Measurements from ENCODE around the gene SLC6A19.

Gene SLC6A19

GRCh38 chr5:1255081-1255561, 53.7 kb downstream of the SLC6A19 start:
- Histone ChIP-seq H3K4me1 (ENCODE audit: insufficient read depth, low read length) (no peaks in the 10 kb centered on the region), H3K36me3 (ENCODE audit: insufficient read depth, low read length) (0 out of 2 replicates have a peak, but pooled peaks cover 2% of the 10 kb centered on the region), H3K9me3 (ENCODE audit: insufficient read depth, low read depth, low read length) (no peaks in the 10 kb centered on the region), H3K4me3 (ENCODE audit: low read length) (no peak overlapping the region), H3K27me3 (ENCODE audit: insufficient read depth, low read length) (no peaks in the 10 kb centered on the region), H3K9ac (ENCODE audit: low read depth, low read length) (no peak overlapping the region), H3K27ac (ENCODE audit: low read depth, low read length) (no peak overlapping the region)
- 92% methylated on average over 16 of the region's 16 CpGs for WGBS

- Histone ChIP-seq H3K36me3 (ENCODE audit: insufficient read depth, low read length) (peaks cover 12% of the 10 kb centered on the region; the same call in 1 of the 2 replicates), H3K4me3 (ENCODE audit: low read length) (no peak overlapping the region), H3K27me3 (ENCODE audit: insufficient read depth, low read length) (no peaks in the 10 kb centered on the region), H3K4me1 (ENCODE audit: insufficient read depth, low read length) (no peaks in the 10 kb centered on the region), H3K9ac (ENCODE audit: low read depth, low read length) (no peak overlapping the region), H3K27ac (ENCODE audit: low read depth, low read length) (no peak overlapping the region), H3K9me3 (ENCODE audit: insufficient read depth, low read depth, low read length) (0 out of 2 replicates have a peak, but pooled peaks cover 4% of the 10 kb centered on the region)
- WGBS: 92% methylated on average over 23 of the region's 23 CpGs
These were observed 55.4 kb downstream of the SLC6A19 start for GRCh38 chr5:1256776-1257175.

DNA sequence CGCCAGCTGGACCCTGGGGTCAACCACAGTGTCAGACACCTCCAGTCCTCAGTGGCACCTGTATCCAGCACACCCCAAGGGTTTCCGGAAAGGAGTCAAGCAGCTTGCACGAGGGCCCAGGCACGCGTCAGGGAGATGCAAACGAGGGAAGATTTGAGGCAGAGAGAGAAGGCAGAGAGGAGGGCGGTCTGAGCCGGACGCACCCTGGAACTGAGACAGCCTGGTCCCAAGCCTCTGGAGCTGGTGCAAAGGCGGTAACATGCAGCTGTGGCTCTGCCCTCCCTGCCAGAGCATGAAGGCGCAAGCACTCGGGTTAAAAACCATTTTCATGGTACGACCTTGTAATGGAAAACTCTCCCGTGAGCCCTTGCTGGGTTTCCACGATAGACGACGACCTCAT, 56.0 kb downstream of the SLC6A19 start:
- peaks cover 10% of the 10 kb centered on the region for H3K9me3 ChIP-seq (ENCODE audit: insufficient read depth, low read depth, low read length)
- peaks cover 16% of the 10 kb centered on the region for H3K36me3 ChIP-seq (ENCODE audit: insufficient read depth, low read length)
- WGBS: 91% methylated on average over 17 of the region's 17 CpGs
- no peaks in the 10 kb centered on the region for H3K27me3 ChIP-seq (ENCODE audit: insufficient read depth, low read length)
- H3K4me3 ChIP-seq (ENCODE audit: low read length): no peak overlapping the region
- H3K4me1 ChIP-seq (ENCODE audit: insufficient read depth, low read length): no peaks in the 10 kb centered on the region
- no peak overlapping the region for H3K27ac ChIP-seq (ENCODE audit: low read depth, low read length)
- no peak overlapping the region for H3K9ac ChIP-seq (ENCODE audit: low read depth, low read length)

DNA sequence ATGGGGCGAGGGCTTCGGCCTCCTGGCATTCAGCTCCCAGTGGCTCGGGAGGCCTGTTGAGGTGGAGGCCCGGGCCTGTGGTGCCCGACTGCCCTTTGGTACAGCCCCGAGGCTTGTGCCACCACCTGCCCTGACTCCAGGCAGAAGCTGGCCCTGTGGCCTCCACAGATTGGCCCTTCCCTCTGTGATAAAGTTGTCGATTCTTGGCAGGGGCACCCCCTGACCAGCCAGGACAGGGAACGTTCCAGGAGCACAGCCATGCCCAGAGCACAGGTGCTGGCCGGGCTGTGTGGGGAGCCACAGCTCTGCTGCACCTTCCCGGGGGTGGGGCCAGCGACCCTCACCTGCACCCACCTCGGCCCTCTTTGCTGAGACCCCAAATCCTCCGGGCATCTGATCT, 56.4 kb downstream of the SLC6A19 start:
- Histone ChIP-seq H3K27ac (ENCODE audit: low read depth, low read length) (no peak overlapping the region), H3K9me3 (ENCODE audit: insufficient read depth, low read depth, low read length) (peaks cover 15% of the 10 kb centered on the region), H3K4me1 (ENCODE audit: insufficient read depth, low read length) (no peaks in the 10 kb centered on the region), H3K4me3 (ENCODE audit: low read length) (no peak overlapping the region), H3K36me3 (ENCODE audit: insufficient read depth, low read length) (peaks cover 21% of the 10 kb centered on the region), H3K27me3 (ENCODE audit: insufficient read depth, low read length) (no peaks in the 10 kb centered on the region), H3K9ac (ENCODE audit: low read depth, low read length) (no peak overlapping the region)
- 94% methylated on average over 13 of the region's 13 CpGs for WGBS

DNA sequence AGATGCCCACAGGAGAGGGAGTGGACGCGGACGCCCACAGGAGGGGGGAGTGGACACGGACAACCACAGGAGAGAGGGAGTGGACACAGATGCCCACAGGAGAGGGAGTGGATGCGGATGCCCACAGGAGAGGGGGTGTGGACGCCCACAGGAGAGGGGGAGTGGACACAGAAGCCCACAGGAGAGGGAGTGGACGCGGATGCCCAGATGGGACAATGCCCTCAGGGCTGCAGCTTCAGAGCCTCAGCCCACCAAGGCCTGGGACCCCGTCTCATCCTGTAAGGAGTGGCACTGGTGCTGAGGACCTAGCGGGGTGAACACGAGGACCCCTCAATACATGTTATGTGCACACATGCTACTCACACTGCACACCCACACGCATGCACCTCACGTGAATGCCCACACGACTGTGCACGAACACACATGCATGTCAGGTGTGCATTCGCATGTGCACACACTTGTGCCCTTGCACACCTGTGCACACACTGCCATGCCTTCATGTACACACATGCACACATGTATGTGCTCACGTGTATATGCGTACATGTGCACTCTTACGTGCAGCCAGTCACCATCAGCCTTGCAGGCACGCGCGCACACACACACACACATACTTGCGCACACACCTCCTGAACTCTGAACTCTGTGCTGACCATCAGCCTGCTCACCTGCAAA, 58.5 kb downstream of the SLC6A19 start:
- Histone ChIP-seq H3K36me3 (ENCODE audit: insufficient read depth, low read length) (peaks cover 39% of the 10 kb centered on the region), H3K4me1 (ENCODE audit: insufficient read depth, low read length) (no peaks in the 10 kb centered on the region), H3K9me3 (ENCODE audit: insufficient read depth, low read depth, low read length) (peaks cover 21% of the 10 kb centered on the region), H3K27ac (ENCODE audit: low read depth, low read length) (no peak overlapping the region), H3K27me3 (ENCODE audit: insufficient read depth, low read length) (no peaks in the 10 kb centered on the region), H3K4me3 (ENCODE audit: low read length) (no peak overlapping the region), H3K9ac (ENCODE audit: low read depth, low read length) (no peak overlapping the region)
- WGBS: 95% methylated on average over 23 of the region's 23 CpGs

GRCh38 chr5:1261643-1262042, 60.2 kb downstream of the SLC6A19 start:
- WGBS: 94% methylated on average over 10 of the region's 10 CpGs
- H3K36me3 ChIP-seq (ENCODE audit: insufficient read depth, low read length): peaks cover 48% of the 10 kb centered on the region
- no peak overlapping the region for H3K9ac ChIP-seq (ENCODE audit: low read depth, low read length)
- no peaks in the 10 kb centered on the region for H3K4me1 ChIP-seq (ENCODE audit: insufficient read depth, low read length)
- peaks cover 21% of the 10 kb centered on the region for H3K9me3 ChIP-seq (ENCODE audit: insufficient read depth, low read depth, low read length)
- H3K27ac ChIP-seq (ENCODE audit: low read depth, low read length): no peak overlapping the region
- H3K27me3 ChIP-seq (ENCODE audit: insufficient read depth, low read length): no peaks in the 10 kb centered on the region
- H3K4me3 ChIP-seq (ENCODE audit: low read length): no peak overlapping the region

- Histone ChIP-seq H3K27ac (ENCODE audit: low read depth, low read length) (no peak overlapping the region), H3K36me3 (ENCODE audit: insufficient read depth, low read length) (peaks cover 52% of the 10 kb centered on the region), H3K27me3 (ENCODE audit: insufficient read depth, low read length) (no peaks in the 10 kb centered on the region), H3K4me1 (ENCODE audit: insufficient read depth, low read length) (no peaks in the 10 kb centered on the region), H3K9me3 (ENCODE audit: insufficient read depth, low read depth, low read length) (peaks cover 21% of the 10 kb centered on the region), H3K4me3 (ENCODE audit: low read length) (no peak overlapping the region), H3K9ac (ENCODE audit: low read depth, low read length) (no peak overlapping the region)
- 96% methylated on average over 1 of the region's 1 CpG for WGBS
These were observed 61.0 kb downstream of the SLC6A19 start for GRCh38 chr5:1262381-1262780.

GRCh38 chr5:1264211-1264610, 62.8 kb downstream of the SLC6A19 start:
- H3K27ac ChIP-seq (ENCODE audit: low read depth, low read length): no peak overlapping the region
- H3K9me3 ChIP-seq (ENCODE audit: insufficient read depth, low read depth, low read length): peaks cover 21% of the 10 kb centered on the region
- H3K36me3 ChIP-seq (ENCODE audit: insufficient read depth, low read length): peaks cover 59% of the 10 kb centered on the region
- no peak overlapping the region for H3K4me3 ChIP-seq (ENCODE audit: low read length)
- no peaks in the 10 kb centered on the region for H3K27me3 ChIP-seq (ENCODE audit: insufficient read depth, low read length)
- no peak overlapping the region for H3K9ac ChIP-seq (ENCODE audit: low read depth, low read length)
- H3K4me1 ChIP-seq (ENCODE audit: insufficient read depth, low read length): no peaks in the 10 kb centered on the region
- WGBS: 96% methylated on average over 18 of the region's 18 CpGs

DNA sequence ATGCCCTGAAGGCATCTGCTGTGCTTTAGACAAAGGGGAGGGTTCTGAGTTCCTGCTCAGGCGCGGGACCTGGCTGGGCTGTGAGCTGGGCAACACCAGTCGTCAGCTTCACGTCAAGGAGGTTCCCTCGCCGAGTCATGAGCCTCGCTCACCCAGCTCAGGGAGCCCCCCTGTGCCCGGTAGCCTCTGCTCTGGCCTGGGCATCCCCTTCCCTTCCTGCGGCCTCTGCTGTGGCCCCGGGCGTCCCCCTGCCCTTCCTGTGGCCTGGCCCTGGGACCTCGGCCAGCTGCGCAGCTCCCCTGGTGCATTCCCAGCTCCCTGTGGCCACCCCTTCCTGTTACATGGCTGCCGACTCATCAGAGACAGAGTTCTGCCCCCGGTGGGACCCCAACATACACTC, 63.6 kb downstream of the SLC6A19 start:
- Histone ChIP-seq H3K27me3 (ENCODE audit: insufficient read depth, low read length) (no peaks in the 10 kb centered on the region), H3K4me3 (ENCODE audit: low read length) (no peak overlapping the region), H3K9ac (ENCODE audit: low read depth, low read length) (no peak overlapping the region), H3K9me3 (ENCODE audit: insufficient read depth, low read depth, low read length) (peaks cover 21% of the 10 kb centered on the region), H3K36me3 (ENCODE audit: insufficient read depth, low read length) (peaks cover 62% of the 10 kb centered on the region), H3K4me1 (ENCODE audit: insufficient read depth, low read length) (no peaks in the 10 kb centered on the region), H3K27ac (ENCODE audit: low read depth, low read length) (no peak overlapping the region)
- whole genome bisulfite sequencing: 88% methylated on average over 15 of the region's 15 CpGs

DNA sequence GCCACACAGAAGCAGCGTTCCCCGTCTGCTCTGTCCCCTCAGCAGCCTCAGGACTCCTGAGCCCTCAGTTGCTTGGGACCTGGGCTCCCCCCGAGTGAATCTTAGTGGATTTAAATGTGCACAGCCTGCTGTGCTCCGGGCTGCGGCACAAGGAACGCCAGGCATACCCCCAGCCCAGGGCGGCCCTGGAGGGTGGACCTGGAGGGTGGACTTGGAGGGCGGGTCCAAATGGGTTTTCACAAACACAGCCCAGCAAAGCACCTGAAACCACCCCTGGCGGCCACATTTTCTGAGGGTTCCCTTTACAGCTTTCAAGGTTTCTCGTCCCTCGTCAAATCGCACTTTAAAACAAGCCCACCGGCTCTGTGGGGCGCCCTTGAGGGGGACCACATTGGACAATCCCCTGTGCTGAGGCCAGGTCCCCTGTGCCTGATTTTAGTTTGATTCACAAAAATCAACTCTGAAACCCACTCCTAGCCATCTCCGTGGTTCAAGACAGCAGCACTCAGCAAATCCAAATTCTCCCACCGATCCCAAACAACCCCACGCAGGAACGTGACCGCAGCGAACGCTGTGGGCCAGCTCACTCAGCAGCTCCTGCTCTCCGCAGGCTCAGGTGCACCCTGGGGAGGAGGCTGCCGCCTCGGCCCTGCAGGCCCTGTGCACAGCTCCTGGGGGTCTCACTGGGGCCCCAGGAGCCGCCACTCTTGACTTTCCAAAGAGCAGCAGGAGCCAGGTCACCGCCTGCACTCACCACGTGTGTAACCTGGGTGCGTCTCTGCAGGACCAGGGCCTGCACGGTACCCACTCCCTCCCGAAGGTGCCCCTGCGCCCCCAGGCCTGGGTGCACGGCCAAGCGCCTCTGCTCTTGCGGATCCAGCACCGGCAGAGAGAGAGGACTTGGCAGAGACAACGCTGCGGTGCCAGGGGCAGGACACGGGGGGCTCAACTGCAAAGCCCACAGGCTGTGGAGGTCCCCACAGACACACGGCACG, 64.4 kb downstream of the SLC6A19 start:
- Histone ChIP-seq H3K36me3 (ENCODE audit: insufficient read depth, low read length) (peaks cover 63% of the 10 kb centered on the region), H3K9me3 (ENCODE audit: insufficient read depth, low read depth, low read length) (peaks cover 21% of the 10 kb centered on the region), H3K4me1 (ENCODE audit: insufficient read depth, low read length) (no peaks in the 10 kb centered on the region), H3K4me3 (ENCODE audit: low read length) (no peak overlapping the region), H3K9ac (ENCODE audit: low read depth, low read length) (no peak overlapping the region), H3K27me3 (ENCODE audit: insufficient read depth, low read length) (no peaks in the 10 kb centered on the region), H3K27ac (ENCODE audit: low read depth, low read length) (no peak overlapping the region)
- WGBS: 94% methylated on average over 40 of the region's 40 CpGs

DNA sequence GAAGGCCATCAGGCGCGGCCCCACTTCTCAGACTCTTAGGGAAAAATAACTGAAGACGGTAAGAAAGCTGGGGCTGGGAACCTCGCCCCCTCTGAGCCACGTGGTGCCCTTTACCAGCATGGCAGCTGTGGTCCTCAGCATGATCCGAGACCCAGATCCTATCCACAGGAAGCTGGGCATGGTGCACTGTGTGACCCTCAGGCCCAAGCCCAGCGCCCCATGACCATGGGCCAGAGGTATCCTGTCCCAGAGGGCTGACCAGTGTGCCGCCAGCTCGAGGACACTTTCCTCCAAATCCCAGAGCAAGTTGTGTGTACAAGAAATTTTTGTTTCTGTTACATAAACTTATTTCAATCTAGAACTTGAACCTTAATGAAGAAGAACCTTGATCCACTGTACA, 65.4 kb downstream of the SLC6A19 start:
- peaks cover 17% of the 10 kb centered on the region for H3K9me3 ChIP-seq (ENCODE audit: insufficient read depth, low read depth, low read length)
- 87% methylated on average over 9 of the region's 9 CpGs for WGBS
- no peak overlapping the region for H3K9ac ChIP-seq (ENCODE audit: low read depth, low read length)
- H3K27me3 ChIP-seq (ENCODE audit: insufficient read depth, low read length): no peaks in the 10 kb centered on the region
- H3K27ac ChIP-seq (ENCODE audit: low read depth, low read length): no peak overlapping the region
- H3K4me1 ChIP-seq (ENCODE audit: insufficient read depth, low read length): no peaks in the 10 kb centered on the region
- H3K36me3 ChIP-seq (ENCODE audit: insufficient read depth, low read length): peaks cover 61% of the 10 kb centered on the region
- H3K4me3 ChIP-seq (ENCODE audit: low read length): no peak overlapping the region

Data from HUES64 (cell line).